ENCODE measurements around the gene BPIFB2.
"Not testable (repeated sequence)": the region's sequence is repeated elsewhere in the genome, so short reads cannot be mapped to it uniquely, and the experiment has no call there.

BPIFB2 gene

DNA sequence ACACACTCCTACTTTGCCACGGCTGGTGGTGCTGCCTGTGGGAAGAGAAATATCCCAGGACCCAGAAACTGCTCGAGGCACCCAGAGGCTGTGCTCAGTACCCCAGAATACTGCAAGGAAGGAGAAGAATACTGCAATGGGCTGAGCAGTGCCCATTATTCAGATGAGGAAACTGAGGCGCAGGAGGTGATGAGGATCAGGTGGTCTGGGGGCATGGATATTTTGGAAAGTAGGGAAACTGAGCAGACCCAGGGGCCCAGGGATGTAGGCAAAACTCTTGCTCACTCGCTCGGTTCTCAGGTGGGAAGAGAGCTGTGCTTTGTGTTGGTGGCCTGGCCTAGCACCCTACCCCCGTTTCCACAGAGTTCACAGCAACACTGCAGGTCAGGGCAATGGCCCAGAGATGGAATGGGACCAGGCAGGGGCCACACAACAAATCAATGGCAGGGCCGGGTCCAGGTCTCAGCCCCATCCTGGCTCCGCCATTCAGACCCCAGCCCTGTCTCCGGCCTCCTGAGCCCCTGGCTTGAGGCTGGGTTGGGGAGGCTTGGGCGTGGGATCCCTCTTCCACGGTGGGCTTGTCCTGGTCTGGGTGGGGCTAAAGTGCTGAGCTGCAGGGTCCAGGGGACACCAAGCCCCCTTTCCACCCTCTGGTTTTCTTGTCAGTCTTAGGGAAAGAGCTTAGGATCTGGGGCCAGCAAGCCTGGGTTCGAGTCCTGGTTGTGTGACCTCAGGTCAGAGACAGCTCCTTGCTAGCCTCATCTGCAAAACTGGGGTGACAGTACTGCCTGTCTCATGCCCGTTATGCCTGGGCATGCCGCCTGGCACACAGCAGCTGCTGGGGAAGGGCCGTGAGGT is 37.2 kb upstream of the BPIFB2 start:
- no peak for DNase-seq (ENCODE audit: low spot score)
- TF ChIP-seq, protein P1, sequence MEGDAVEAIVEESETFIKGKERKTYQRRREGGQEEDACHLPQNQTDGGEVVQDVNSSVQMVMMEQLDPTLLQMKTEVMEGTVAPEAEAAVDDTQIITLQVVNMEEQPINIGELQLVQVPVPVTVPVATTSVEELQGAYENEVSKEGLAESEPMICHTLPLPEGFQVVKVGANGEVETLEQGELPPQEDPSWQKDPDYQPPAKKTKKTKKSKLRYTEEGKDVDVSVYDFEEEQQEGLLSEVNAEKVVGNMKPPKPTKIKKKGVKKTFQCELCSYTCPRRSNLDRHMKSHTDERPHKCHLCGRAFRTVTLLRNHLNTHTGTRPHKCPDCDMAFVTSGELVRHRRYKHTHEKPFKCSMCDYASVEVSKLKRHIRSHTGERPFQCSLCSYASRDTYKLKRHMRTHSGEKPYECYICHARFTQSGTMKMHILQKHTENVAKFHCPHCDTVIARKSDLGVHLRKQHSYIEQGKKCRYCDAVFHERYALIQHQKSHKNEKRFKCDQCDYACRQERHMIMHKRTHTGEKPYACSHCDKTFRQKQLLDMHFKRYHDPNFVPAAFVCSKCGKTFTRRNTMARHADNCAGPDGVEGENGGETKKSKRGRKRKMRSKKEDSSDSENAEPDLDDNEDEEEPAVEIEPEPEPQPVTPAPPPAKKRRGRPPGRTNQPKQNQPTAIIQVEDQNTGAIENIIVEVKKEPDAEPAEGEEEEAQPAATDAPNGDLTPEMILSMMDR (conservative IDR thresholded peaks at IDR 0.05; ENCODE audit: low read depth) = no peak
- POLR2A ChIA-PET (ENCODE audit: low non-redundant PET) = no interaction called here
- CTCF ChIA-PET = interaction anchor here (0.8 kb wide), 1 partner anchor 24 kb away, joined by 3 read pairs; no protein-coding TSS in a partner anchor
- no peak overlapping the region for H3K27ac ChIP-seq

DNA sequence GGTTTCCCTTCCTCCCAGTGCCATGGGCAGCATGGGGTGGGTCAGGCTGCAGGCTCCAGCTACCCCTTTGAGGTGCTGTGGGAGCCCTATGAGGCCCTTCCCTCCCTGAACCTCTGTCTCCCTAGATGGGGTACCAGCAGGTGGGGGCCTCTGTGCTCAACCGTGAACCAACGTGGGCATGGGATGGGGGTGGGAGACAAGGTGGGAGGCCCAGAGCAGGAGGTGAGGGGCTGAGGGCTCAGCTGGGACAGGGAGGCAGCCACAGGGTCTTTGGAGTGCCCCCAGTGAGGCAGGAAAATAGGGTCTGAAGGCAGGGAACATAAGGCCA is 36.6 kb upstream of the BPIFB2 start:
- TF ChIP-seq, protein P1 (conservative IDR thresholded peaks at IDR 0.05; ENCODE audit: low read depth) = no peak
- DNase-seq (ENCODE audit: low spot score) = no peak
- ChIA-PET CTCF (interaction anchor here (0.8 kb wide), 1 partner anchor 25 kb away, joined by 3 read pairs; no protein-coding TSS in a partner anchor), POLR2A (ENCODE audit: low non-redundant PET) (no interaction called here)
- H3K27ac ChIP-seq = no peak overlapping the region

DNA sequence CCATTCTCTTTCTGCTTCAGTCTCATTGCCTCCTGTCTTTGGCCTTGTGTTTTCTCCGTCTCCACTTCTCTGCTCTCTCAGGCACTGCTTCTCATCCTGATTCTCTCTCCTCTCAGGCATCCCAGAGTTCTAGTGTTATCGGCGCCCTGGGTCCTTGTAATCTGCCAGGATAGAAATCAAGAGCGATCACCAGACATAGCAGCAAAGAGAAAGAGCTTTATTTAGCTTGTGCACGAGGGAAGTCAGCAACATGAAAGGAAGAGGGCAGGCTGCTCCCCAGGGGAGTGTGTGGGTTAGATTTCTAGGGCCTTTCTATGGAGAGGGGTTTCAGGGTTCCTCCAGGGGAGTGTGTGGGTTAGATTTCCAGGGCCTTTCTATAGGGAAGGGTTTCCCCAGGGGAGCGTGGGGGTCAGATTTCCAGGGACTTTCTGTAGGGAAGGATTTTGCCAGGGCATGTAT is 35.8 kb upstream of the BPIFB2 start:
- no peak overlapping the region for H3K27ac ChIP-seq
- ChIA-PET CTCF (no interaction called here), POLR2A (ENCODE audit: low non-redundant PET) (no interaction called here)
- no peak for DNase-seq (ENCODE audit: low spot score)
- TF ChIP-seq, protein P1 (conservative IDR thresholded peaks at IDR 0.05; ENCODE audit: low read depth) = no peak

DNA sequence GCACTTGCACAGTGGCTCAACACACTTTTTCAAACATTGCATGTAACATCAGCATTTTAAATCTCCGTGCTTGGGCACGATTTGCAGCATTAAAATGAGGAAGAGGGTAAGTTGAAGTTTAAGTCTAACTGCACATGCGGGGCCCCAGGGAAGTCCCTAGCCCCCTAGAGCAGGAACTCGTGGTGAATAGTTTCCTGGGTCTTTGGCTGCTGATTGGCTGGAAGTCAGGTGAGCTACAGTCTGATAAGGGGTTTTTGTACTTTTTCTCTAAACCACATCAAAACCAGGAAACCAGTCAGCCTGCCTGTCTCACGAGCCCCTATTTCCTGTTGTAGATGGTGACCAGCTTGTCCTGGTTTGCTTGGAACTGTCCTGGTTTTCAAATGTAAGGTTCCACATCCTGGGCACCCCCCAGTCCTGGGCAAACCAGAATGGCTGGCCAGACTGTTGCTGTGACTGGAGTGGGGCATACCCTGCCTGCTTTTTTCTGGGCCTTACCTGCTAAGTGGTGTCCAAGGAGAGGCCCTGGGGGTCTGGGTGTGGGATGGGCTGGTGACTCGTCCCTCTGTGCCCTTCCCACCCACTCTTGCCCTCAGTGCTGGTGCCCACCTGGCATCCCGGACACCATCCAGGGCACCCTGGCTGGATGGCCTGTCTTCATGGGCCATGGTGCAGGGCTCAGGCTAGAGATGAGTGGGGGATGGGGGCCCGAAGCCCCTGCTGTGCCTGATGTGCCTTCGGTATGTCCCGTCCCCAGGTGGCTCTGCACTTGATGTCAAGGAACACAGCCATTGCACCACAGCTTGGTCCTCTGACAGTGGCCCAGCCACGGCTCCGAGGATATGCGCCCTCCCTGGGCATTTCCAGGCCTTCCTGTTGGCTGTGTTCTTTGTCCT is 35.1 kb upstream of the BPIFB2 start:
- POLR2A ChIA-PET (ENCODE audit: low non-redundant PET) = no interaction called here
- no peak for DNase-seq (ENCODE audit: low spot score)
- H3K27ac ChIP-seq = no peak overlapping the region
- TF ChIP-seq, protein P1 (conservative IDR thresholded peaks at IDR 0.05; ENCODE audit: low read depth) = no peak
- CTCF ChIA-PET = interaction anchor here (1.1 to 1.4 kb wide), 2 partner anchors 14 to 327 kb away, joined by 4 to 6 read pairs; no protein-coding TSS in a partner anchor

DNA sequence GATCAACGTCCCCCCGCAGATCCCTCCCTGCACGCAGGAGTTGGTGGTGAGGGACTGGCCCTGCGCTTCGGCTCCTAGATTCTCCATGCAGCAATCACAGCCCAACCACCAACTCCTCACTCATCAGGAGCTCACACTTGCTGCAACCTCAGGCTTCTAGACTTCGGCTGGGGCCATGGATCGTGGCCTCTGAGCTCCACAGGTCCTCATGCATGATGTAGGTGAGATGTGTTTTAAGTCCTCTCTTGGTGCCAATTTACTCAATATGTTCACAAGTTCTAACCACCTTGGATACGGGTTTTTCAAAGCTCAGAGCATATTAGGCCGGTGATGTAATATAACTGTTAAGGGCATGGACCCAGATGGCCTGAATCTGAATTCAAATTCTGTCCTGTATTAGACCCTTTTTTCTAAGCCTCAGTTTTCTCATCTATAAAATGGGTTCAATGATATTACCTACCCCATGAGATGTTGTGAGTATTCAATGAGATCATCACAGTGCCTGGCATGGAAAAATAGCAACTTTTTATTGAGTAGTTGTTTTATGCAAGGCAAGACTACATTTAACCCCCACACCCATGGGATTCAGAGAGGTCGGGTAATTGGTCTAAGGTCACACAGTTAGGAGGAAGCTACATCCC is 34.3 kb upstream of the BPIFB2 start:
- TF ChIP-seq, protein P1 (conservative IDR thresholded peaks at IDR 0.05; ENCODE audit: low read depth) = no peak
- CTCF ChIA-PET = interaction anchor here (1.1 to 1.4 kb wide), 2 partner anchors 13 to 326 kb away, joined by 4 to 6 read pairs; no protein-coding TSS in a partner anchor
- H3K27ac ChIP-seq = no peak overlapping the region
- POLR2A ChIA-PET (ENCODE audit: low non-redundant PET) = no interaction called here
- no peak for DNase-seq (ENCODE audit: low spot score)

DNA sequence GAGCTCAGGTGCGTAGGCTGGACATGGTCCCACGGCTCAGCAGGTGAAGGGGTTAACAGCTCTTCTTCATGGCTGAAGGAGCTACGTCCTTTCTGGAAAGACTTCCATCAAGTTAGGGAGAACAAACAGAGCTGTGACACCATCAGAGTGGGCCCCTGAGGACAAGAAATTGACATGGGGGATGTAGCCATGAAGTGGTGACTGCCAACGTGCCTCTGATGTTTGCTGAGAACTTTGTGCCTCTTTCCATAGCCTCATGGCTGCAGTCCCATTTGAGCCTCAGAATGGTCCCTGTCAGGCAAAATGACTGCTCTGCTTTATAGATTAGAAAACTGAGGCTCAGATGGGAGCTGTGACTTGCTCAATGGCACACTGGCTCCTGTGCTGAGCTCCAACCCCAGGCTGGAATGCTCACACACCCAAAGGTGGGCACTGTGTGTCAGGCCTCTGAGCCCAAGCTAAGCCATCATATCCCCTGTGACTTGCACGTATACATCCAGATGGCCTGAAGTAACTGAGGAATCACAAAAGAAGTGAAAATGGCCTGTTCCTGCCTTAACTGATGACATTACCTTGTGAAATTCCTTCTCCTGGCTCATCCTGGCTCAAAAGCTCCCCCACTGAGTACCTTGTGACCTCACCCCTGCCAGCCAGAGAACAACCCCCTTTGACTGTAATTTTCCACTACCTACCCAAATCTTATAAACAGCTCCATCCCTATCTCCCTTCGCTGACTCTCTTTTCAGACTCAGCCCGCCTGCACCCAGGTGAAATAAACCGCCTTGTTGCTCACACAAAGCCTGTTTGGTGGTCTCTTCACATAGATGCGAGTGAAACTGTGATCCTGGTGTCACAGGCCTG is 33.1 kb upstream of the BPIFB2 start:
- H3K27ac ChIP-seq; POLR2A ChIA-PET (ENCODE audit: low non-redundant PET); DNase-seq (ENCODE audit: low spot score): not testable (repeated sequence)
- CTCF ChIA-PET = interaction anchor here (0.6 kb wide), 2 partner anchors 300 to 344 kb away, joined by 6 to 8 read pairs; partner anchors contain the start of gene C20orf203

DNA sequence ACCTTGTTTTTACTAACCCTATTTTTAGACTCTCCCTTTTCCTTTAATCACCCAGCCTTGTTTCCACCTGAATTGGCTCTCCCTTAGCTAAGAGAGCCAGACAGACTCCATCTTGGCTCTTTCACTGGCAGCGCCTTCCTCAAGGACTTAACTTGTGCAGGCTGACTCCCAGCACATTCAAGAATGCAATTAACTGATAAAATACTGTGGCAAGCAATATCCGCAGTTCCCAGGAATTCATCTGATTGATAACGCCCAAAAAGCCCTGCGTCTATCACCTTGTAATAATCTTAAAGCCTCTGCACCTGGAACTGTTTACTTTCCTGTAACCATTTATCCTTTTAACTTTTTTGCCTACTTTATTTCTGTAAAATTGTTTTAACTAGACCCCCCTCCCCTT is 32.4 kb upstream of the BPIFB2 start:
- POLR2A ChIA-PET (ENCODE audit: low non-redundant PET); DNase-seq (ENCODE audit: low spot score); H3K27ac ChIP-seq: not testable (repeated sequence)
- CTCF ChIA-PET = interaction anchor here (0.7 kb wide), 1 partner anchor 299 kb away, joined by 3 read pairs; no protein-coding TSS in a partner anchor

Data from RWPE1 (cell line).